Measurements from ENCODE around the gene PRKCSH. TPM values are rescaled to one million over a fixed set of nuclear protein-coding genes. Genes with fewer than 3 reads are reported as not detected.
A peak's percentile ranks its signal among the peaks of the same experiment; 100 is the strongest.
"Not testable (repeated sequence)": the region's sequence is repeated elsewhere in the genome, so short reads cannot be mapped to it uniquely, and the experiment has no call there.

Gene PRKCSH
- polyA plus RNA-seq, 5 donors, result 223 to 345 (median 265) TPM

- DNase-seq, result peak; percentile 48 to 56
These were observed 16.6 kb upstream of the PRKCSH start, which contains the start of gene RGL3 for GRCh38 chr19:11418549-11419506. RGL3 (minus strand) TSS chr19:11419314; CDS start chr19:11419278, 36 bp downstream.

DNA sequence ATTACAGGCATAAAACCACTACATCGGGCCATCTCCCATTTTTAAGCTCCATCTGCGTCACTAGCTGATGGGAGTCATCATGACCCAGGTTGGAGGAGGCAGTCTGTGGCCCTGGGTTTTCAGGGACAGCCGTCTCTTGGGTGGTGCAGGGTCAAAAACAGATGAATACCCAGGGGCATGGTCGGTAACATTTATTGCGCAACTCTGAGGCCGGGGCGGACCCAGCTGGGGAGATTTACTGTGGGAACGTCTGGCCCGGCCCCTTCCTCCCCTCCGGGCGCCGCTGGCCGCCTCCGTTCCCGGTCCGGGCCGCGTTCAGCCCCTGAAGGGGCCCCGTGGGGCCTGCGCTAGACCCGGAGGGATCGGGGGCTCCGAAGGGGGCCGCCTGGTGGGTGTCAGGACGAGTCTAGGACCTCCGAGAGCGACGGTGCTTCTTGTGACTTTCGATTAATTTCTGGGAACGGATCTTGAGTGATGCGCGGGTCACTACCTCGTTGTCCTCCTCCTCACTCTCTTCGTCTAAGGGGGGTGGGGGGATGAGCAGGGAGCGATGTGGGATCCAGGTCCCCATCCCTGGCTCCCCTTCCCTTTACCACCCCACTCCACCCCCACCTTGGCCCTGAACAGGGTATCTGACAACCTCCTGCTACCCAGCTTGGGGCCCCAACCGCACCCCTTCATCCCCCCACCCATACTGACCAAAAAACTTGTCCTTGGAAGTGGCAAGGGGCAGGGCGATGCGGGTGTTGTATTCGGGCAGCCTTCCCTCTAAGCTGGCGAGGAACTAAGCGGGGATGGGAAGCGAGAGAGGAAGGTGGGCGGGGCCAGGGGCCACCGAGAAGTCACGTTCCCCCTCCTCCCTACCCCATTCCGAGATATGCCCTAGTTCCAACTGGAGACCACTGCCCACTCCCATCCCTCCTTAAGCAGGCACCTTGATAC lies 14.7 kb upstream of the PRKCSH start:
- peak in 1 of 2 donors; percentile 46 for DNase-seq

- DNase-seq, result no peak
These were observed 13.9 kb upstream of the PRKCSH start for GRCh38 chr19:11421371-11422098.

DNA sequence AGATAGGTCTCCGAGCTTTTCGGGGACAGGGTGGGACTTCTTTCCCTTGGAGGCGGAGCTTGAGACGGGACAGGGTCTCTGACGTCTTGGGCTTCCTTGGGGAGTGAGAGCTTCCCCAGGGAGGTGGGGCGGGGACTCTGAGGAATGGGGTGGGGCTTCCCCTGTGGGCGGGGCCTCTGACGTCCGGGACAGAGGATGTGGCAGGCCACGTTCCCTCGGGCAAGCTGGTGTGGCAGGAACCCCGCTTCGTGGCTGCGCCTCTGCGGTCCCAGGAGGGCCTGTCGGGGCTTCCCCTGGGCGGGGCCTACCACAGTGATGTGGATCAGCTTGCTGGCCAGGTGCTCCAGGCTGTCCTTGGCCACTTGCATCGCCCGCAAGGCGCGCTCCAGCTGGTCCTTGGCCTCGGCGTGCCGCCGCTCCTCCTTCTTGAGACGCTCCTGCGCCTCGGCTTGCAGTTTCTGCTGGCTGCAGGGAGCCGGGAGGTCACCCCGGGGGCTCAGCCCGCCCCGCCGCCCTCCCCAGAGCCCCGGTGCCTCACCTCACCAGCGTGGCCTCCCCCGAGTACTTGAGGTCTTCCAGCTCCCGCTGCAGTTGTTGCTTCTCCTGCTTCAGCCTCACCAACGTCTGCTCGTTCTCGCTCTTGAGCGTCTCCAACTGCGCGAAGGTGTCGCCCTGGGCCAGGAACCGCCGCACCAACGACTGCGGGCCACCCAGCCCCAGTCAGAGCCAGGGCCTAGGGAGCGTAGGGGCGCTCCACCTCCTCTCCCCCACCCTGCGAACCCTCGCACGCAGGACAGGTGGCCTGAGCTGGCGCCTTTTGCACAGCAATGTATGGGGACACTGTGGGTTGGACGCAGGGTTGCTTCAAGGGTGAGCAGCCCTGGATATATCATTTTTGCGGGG lies 13.0 kb upstream of the PRKCSH start:
- DNase-seq, result no peak

DNA sequence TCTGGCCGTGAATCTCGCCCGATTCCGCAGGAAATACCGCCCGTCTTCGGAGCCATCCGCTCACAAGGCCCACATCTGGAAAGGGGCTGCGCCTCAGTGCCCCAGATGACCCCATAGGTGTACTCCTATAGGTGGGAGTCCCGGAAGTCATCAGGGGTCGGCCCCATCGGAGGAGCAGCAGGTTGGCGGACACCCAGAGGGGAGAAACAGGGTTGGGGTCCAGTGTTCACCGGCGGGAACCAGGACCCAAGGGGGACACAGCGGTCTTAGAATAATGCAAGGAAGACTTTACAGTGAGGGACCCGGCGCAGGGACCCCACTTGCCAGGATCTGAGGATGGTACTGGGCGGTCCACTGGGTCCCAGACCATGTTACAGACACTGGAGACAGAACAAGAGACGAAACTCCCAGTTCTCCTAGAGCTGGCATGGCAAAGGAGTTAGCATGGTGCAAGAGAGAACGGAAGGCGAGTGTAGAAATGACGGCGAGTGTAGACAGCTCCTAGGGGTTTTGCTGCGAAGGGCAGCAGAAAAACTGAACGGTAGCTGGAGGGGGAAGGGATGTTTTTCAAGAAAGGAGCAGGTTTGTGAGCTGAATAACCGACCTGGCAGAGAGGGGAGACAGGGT lies 12.2 kb upstream of the PRKCSH start:
- DNase-seq, result no peak

GRCh38 chr19:11423791-11424181 lies 11.6 kb upstream of the PRKCSH start:
- DNase-seq, result no peak

- DNase-seq, result no peak
These were observed 9.5 kb upstream of the PRKCSH start for GRCh38 chr19:11425719-11426457.

GRCh38 chr19:11426656-11427055 lies 8.8 kb upstream of the PRKCSH start:
- DNase-seq, result no peak

- not testable (repeated sequence) for DNase-seq
These were observed 1.9 kb upstream of the PRKCSH start for GRCh38 chr19:11433526-11433925.

DNA sequence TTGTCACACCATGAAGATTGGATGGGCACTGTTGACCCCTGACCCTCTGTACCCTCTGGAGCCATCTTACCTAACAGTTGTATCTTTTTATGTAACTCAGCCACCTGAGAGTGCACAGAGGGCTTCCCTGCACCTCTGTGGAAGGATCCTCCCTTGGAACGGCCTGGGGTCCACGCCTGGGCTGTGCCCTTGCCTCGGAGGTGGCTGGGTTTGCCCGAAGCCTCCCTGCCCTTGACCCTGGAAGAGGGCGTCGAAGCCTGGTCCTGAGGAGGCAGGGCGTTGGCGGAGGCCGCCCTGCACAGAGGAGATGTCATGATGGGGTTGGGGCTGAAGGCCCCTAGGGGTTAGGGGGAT lies 755 bp upstream of the PRKCSH start:
- DNase-seq, result no peak

DNA sequence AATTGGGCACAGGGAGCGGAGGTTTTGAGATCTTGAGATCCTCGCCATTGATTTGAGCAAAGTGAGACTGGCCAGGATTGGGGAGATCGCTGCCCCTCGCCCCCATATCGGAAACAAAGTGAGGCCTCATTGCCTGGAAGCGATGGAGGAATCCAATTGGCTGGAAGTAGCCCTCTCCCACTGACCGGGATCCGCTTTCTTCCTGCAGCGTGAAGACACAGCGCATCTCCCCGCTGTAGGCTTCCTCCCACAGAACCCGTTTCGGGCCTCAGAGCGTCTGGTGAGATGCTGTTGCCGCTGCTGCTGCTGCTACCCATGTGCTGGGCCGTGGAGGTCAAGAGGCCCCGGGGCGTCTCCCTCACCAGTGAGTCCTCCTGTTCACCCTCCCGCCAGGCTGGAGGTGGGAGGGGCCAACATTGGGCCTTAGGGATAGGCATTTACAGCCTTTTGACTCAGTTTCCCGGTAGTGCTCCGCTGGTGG lies 438 bp downstream of the PRKCSH start:
- DNase-seq, result no peak

DNA sequence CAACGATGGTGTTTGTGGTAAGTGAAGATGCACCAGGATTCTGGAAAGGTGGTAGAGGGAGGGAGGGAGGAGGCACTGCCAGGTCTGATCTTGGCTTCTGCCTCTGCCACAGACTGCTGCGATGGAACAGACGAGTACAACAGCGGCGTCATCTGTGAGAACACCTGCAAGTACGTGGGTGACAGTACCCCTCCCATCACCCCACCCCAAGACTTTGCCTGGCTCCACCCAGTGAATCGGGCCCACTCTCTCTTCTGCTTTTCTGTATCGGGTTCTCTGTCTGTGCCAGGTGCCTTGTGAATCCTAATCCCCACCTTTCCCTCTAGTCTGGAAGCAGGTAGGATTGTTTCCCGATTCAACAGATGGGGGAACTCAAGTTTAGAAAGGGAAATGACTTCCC lies 2.5 kb downstream of the PRKCSH start:
- DNase-seq, result no peak

GRCh38 chr19:11444059-11444458 lies 8.6 kb downstream of the PRKCSH start:
- no peak for DNase-seq

DNA sequence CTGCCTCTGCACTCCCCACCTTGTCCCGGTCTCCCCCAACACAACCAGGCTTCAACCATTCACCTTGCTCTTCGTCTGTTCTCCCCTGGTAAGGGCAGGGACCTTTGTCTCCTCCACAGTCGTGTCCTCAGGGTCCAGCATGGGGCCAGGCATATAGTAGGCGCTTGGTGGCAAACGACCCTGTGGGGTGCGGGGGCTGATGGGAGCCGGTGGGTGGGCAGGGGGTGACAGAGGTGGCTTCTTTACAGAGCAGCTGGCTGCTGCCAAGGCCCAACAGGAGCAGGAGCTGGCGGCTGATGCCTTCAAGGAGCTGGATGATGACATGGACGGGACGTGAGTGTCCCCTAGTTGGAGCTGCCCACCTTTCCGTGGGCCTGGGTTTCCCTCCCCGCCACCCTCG lies 9.7 kb downstream of the PRKCSH start:
- DNase-seq, result no peak

DNA sequence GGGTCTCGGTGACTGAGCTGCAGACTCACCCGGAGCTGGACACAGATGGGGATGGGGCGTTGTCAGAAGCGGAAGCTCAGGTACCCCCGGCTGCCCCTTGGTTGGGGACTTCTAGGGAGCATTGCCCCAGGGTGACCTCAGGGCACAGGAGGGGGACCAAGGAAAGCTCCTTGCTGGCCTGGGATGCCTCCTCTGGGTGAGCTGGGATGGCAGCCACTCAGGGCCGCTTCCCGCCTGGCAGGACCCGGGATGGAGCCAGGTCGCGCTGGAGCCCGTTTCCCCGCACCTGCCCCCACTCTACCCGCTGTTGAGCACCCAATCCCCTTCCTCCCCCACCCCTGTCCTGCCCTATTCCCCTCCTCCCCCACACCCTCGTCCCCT lies 10.8 kb downstream of the PRKCSH start:
- no peak for DNase-seq

- no peak for DNase-seq
These were observed 11.3 kb downstream of the PRKCSH start for GRCh38 chr19:11446652-11447301.

- no peak for DNase-seq
These were observed 12.2 kb downstream of the PRKCSH start for GRCh38 chr19:11447347-11448262.

- DNase-seq, result no peak
These were observed 13.0 kb downstream of the PRKCSH start for GRCh38 chr19:11448410-11448809.
